Upper lobe of left lung (tissue), 6 donors: ENCODE measurements around the gene TUBA1C. TPM values are rescaled to one million over a fixed set of nuclear protein-coding genes. Genes with fewer than 3 reads are reported as not detected.

ENCODE experiments used
- ATAC-seq, 2 donors: fragments of 200-7000 bp; cut with Tn5 transposase; one replicate each; pipeline ENCODE4 v1.9.1; 2022; ENCODE audit warnings: mild to moderate bottlenecking in 2 of 2, moderate library complexity in 2 of 2; ENCODE audit not compliant: low FRiP score in 2 of 2
- DNase-seq, 2 donors: peaks; one replicate each; pipeline ENCODE4 v3.0.0-alpha.2; 2019 to 2020
- H3K27ac ChIP-seq, 4 donors: fragments of 200-600 bp; sonication (generic); one replicate each; pipeline ENCODE4 v1.5.1; 2016 to 2019
- H3K27me3 ChIP-seq, 4 donors: fragments of 200-600 bp; sonication (generic); one replicate each; pipeline ENCODE4 v1.5.1; 2017 to 2019
- H3K36me3 ChIP-seq, 4 donors: fragments of 200-600 bp; sonication (generic); one replicate each; pipeline ENCODE4 v1.5.1; 2016 to 2019
- H3K4me1 ChIP-seq, 4 donors: fragments of 200-600 bp; sonication (generic); one replicate each; pipeline ENCODE4 v1.5.1; 2018 to 2019
- H3K4me3 ChIP-seq, 4 donors: fragments of 200-600 bp; sonication (generic); one replicate each; pipeline ENCODE4 v1.5.1; 2017 to 2019; ENCODE audit warnings: mild to moderate bottlenecking in 2 of 4, moderate library complexity in 1 of 4
- H3K9me3 ChIP-seq, 4 donors: fragments of 200-600 bp; sonication (generic); one replicate each; pipeline ENCODE4 v1.5.1; 2018 to 2019
- CTCF ChIP-seq, 6 experiments: fragments of 450-650 bp in 4 of 6; fragments of 200-600 bp in 2 of 6; sonication (generic) in 2 of 6; IDR thresholded peaks; one replicate each; pipeline ENCODE4 v1.5.1; 2016 to 2019; ENCODE audit warnings: antibody characterized with exemption in 6 of 6
- EP300 ChIP-seq, 4 donors: sonication (generic); formaldehyde crosslinking; IDR thresholded peaks; one replicate each; pipeline ENCODE4 v1.5.1; 2017; ENCODE audit warnings: antibody characterized with exemption in 4 of 4, control low read depth in 2 of 4
- POLR2A ChIP-seq, 4 donors: fragments of 450-650 bp; IDR thresholded peaks; one replicate each; pipeline ENCODE4 v1.5.1; 2016 to 2017; ENCODE audit warnings: antibody characterized with exemption in 4 of 4, mild to moderate bottlenecking in 2 of 4
- POLR2AphosphoS5 ChIP-seq, 2 donors: sonication (generic); formaldehyde crosslinking; IDR thresholded peaks; one replicate each; pipeline ENCODE4 v1.5.1; 2017; ENCODE audit warnings: antibody characterized with exemption in 2 of 2
- WGBS, 2 donors: methylation state at CpG; one replicate each; pipeline ENCODE4 v1.1.5; 2017 to 2018; 5-methylcytosine and 5-hydroxymethylcytosine counted together
- total RNA-seq, 6 donors: library from RNA; depleted of rRNA in 4 of 6; stranded (reverse); fragments of >200 nt in 4 of 6; gene quantifications; one replicate each; pipeline versions ENCODE4 v1.1.0 to v1.2.1, GENCODE V29; 2016 to 2021
- donor health status: DM: no; HTN: no; CAD: no; lungs with moderate emphysema.
- donor health status: DM: no; HTN: yes; CAD: no; lungs with severe emphysema.

TUBA1C gene
- total RNA-seq, 6 donors from 2014 or later, result 50.3 to 375 (median 108) TPM

- Histone ChIP-seq H3K27ac (peak overlapping the region; percentile 82 to 95 (median 92)), H3K4me3 (peak overlapping the region in 3 of 4 donors; percentile 42 to 69 (median 49)), H3K36me3 (no peaks in the 10 kb centered on the region), H3K27me3 (no peaks in the 10 kb centered on the region), H3K9me3 (no peaks in the 10 kb centered on the region), H3K4me1 (peaks cover 13 to 36% (median 33%) of the 10 kb centered on the region in 4 donors)
- TF ChIP-seq POLR2A (IDR thresholded peaks at IDR 0.05) (peak in 2 of 4 donors; percentile 48 to 55), POLR2AphosphoS5 (IDR thresholded peaks at IDR 0.05) (peak; percentile 55 to 79), CTCF (IDR thresholded peaks at IDR 0.05) (no peak), EP300 (IDR thresholded peaks at IDR 0.05) (peak in 1 of 4 donors; percentile 52)
- WGBS, 2 donors, result 50 to 54% methylated on average over 18 to 19 of the region's 19 CpGs
- ATAC-seq, result peak; percentile 60 to 79
- DNase-seq, result peak; percentile 33 to 83
These were observed 30.9 kb upstream of the TUBA1C start for GRCh38 chr12:49233842-49234526.

GRCh38 chr12:49236423-49236822 is 28.5 kb upstream of the TUBA1C start:
- Histone ChIP-seq H3K36me3 (no peaks in the 10 kb centered on the region), H3K9me3 (no peaks in the 10 kb centered on the region), H3K4me1 (peaks cover 13 to 27% (median 26%) of the 10 kb centered on the region in 4 donors), H3K27ac (no peak overlapping the region), H3K27me3 (no peaks in the 10 kb centered on the region), H3K4me3 (no peak overlapping the region)
- DNase-seq, result no peak
- TF ChIP-seq CTCF (IDR thresholded peaks at IDR 0.05) (no peak), EP300 (IDR thresholded peaks at IDR 0.05) (no peak), POLR2AphosphoS5 (IDR thresholded peaks at IDR 0.05) (no peak), POLR2A (IDR thresholded peaks at IDR 0.05) (no peak)
- 88 to 89% methylated on average over 1 of the region's 1 CpG for WGBS, 2 donors
- ATAC-seq, result no peak

DNA sequence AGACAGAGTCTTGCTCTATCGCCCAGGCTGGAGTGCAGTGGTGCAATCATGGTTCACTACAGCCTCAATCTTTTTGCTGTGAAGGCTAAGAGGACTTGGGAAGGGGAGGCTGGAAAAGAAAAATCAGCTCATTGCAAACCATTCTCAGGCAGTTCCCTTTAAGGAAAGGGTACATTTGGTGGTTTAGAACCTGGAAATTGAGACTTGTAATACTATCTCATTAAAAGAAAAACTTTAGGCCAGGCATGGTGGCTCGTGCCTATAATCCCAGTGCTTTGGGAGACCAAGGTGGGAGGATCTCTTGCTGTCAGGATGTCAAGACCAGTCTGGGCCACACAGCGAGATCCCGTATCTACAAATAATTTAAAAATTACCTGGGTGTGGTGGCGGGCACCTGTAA is 21.3 kb upstream of the TUBA1C start:
- H3K4me3 ChIP-seq, result no peak overlapping the region
- 93 to 98% methylated on average over 5 of the region's 5 CpGs for WGBS, 2 donors
- H3K9me3 ChIP-seq, result no peaks in the 10 kb centered on the region
- no peak overlapping the region for H3K27ac ChIP-seq
- no peaks in the 10 kb centered on the region for H3K4me1 ChIP-seq
- no peak for TF ChIP-seq CTCF (IDR thresholded peaks at IDR 0.05)
- TF ChIP-seq POLR2A (IDR thresholded peaks at IDR 0.05), result no peak
- H3K27me3 ChIP-seq, result no peaks in the 10 kb centered on the region
- ATAC-seq, result no peak
- DNase-seq, result no peak
- H3K36me3 ChIP-seq, result no peaks in the 10 kb centered on the region

GRCh38 chr12:49244176-49244575 is 20.7 kb upstream of the TUBA1C start:
- no peaks in the 10 kb centered on the region for H3K9me3 ChIP-seq
- no peak overlapping the region for H3K27ac ChIP-seq
- ATAC-seq (no peak), DNase-seq (no peak)
- WGBS, 2 donors, result 71 to 72% methylated on average over 2 of the region's 2 CpGs
- no peak overlapping the region for H3K4me3 ChIP-seq
- H3K27me3 ChIP-seq, result no peaks in the 10 kb centered on the region
- no peaks in the 10 kb centered on the region for H3K4me1 ChIP-seq
- H3K36me3 ChIP-seq, result no peaks in the 10 kb centered on the region
- no peak for TF ChIP-seq POLR2AphosphoS5 (IDR thresholded peaks at IDR 0.05)
- no peak for TF ChIP-seq CTCF (IDR thresholded peaks at IDR 0.05)
- no peak for TF ChIP-seq POLR2A (IDR thresholded peaks at IDR 0.05)
- TF ChIP-seq EP300 (IDR thresholded peaks at IDR 0.05), result no peak

GRCh38 chr12:49251357-49251756 is 13.5 kb upstream of the TUBA1C start:
- Histone ChIP-seq H3K36me3 (no peaks in the 10 kb centered on the region), H3K4me3 (no peak overlapping the region), H3K27ac (no peak overlapping the region), H3K9me3 (no peaks in the 10 kb centered on the region), H3K27me3 (no peaks in the 10 kb centered on the region), H3K4me1 (no peaks in the 10 kb centered on the region)
- ATAC-seq (no peak), DNase-seq (no peak)
- no peak for TF ChIP-seq EP300 (IDR thresholded peaks at IDR 0.05)
- 94 to 95% methylated on average over 5 of the region's 5 CpGs for WGBS, 2 donors
